GM23248 (cell line): ENCODE results near the gene GRID2IP.

Experiments
- EZH2 ChIP-seq: fragments of 200-600 bp; sonication (generic); IDR thresholded peaks from 2 replicates; pipeline ENCODE4 v1.6.1; 2018; ENCODE audit warnings: antibody characterized with exemption, mild to moderate bottlenecking; ENCODE audit not compliant: insufficient read depth, poor library complexity, severe bottlenecking
- EZH2phosphoT487 ChIP-seq: fragments of 200-600 bp; sonication (generic); IDR thresholded peaks from 2 replicates; pipeline ENCODE4 v1.6.1; 2018; ENCODE audit warnings: antibody characterized with exemption, moderate library complexity, mild to moderate bottlenecking, low read depth; ENCODE audit not compliant: insufficient read depth

DNA sequence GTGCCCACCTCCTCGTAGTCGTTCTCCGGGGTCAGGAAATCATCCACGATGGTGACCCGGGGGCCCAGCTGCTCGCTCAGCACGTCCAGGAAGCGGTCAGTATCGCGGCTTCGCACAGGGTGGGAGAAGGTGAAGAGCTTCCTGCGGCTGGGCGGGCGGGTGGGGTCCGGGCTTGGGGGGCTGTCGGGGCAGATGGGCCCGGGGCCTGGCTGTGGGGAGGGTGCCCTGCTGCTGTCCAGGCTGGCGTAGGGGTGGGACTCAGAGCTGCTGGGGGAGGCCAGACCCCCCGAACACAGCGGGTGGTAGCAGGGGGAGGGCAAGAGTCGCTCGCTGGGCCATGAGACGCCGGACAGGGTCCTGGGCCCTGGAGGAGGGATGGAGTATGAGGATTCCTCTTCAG lies 42.3 kb downstream of the GRID2IP start:
- TF ChIP-seq EZH2 (no peak), EZH2phosphoT487 (no peak)
